Liver (tissue), 3 donors: ENCODE data around the gene BANP.
"Not testable (repeated sequence)": the region's sequence is repeated elsewhere in the genome, so short reads cannot be mapped to it uniquely, and the experiment has no call there.

Experiments
- RXRA ChIP-seq, 2 donors: IDR thresholded peaks; 2 replicates each; pipeline ENCODE4 v1.6.1; 2017 to 2018; ENCODE audit warnings: antibody characterized with exemption in 2 of 2, mild to moderate bottlenecking in 1 of 2
- ZBTB33 ChIP-seq: IDR thresholded peaks from 2 replicates; pipeline ENCODE4 v1.6.1; 2016; ENCODE audit warnings: antibody characterized with exemption
- TF ChIP-seq, protein P1 (sequence below): fragments of 150-350 bp; IDR thresholded peaks from 2 replicates; pipeline ENCODE4 v1.5.1; 2017; ENCODE audit warnings: improper control_type of control experiment, low read depth, low read length; ENCODE audit not compliant: missing input control
- donor health status: healthy.
- donor health status: healthy.

- TF ChIP-seq, protein P1, sequence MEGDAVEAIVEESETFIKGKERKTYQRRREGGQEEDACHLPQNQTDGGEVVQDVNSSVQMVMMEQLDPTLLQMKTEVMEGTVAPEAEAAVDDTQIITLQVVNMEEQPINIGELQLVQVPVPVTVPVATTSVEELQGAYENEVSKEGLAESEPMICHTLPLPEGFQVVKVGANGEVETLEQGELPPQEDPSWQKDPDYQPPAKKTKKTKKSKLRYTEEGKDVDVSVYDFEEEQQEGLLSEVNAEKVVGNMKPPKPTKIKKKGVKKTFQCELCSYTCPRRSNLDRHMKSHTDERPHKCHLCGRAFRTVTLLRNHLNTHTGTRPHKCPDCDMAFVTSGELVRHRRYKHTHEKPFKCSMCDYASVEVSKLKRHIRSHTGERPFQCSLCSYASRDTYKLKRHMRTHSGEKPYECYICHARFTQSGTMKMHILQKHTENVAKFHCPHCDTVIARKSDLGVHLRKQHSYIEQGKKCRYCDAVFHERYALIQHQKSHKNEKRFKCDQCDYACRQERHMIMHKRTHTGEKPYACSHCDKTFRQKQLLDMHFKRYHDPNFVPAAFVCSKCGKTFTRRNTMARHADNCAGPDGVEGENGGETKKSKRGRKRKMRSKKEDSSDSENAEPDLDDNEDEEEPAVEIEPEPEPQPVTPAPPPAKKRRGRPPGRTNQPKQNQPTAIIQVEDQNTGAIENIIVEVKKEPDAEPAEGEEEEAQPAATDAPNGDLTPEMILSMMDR, result not testable (repeated sequence)
- not testable (repeated sequence) for TF ChIP-seq ZBTB33; RXRA (IDR thresholded peaks at IDR 0.05)
These were observed 167.9 kb downstream of the BANP start for GRCh38 chr16:88118852-88119741.
